ELR (cell line): Measurements from ENCODE around the gene PIWIL4.
"Not testable (repeated sequence)": the region's sequence is repeated elsewhere in the genome, so short reads cannot be mapped to it uniquely, and the experiment has no call there.

Experiments
- DNase-seq: peaks from one replicate; pipeline ENCODE4 v3.0.0-alpha.2; 2015; ENCODE audit warnings: low read depth

The PIWIL4 gene

DNA sequence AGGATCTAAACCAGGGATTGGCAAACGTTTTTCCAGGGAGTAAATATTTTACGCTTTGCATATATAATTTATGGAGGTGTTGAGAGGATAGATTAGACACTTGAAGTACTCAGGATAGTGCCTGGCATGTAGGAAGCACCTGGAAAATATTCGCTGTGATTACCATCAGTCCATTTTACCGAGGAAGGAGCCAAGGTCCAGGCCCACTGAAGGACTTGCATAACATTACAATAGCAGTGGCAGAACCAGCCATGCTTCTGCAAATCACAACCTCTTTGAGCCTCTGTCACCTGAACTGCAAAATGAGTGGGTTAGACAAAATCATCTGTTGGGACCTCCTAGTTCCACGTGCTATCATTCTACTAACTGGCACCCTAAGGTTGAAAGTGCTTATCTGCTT is 18.0 kb upstream of the PIWIL4 start:
- DNase-seq, result no peak

DNA sequence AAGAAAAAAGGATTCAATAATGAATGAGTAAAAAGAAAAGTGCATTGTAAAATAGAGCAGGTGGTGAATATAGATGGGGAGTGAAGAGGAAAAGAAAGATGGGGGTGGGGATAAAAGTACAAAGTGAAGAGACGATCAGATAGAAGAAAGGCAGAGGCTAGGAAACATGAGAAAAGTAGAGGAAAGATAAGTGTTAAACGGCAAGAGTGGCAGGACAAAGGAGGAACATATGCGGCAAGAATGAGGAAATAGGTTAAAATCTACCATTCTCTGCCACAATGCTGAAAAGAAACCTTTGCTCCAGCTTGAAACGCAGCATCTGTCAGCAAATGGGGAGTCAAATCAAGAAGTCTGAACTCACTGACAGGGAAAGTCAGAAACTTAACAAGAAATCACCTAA is 16.7 kb upstream of the PIWIL4 start:
- DNase-seq, result no peak

DNA sequence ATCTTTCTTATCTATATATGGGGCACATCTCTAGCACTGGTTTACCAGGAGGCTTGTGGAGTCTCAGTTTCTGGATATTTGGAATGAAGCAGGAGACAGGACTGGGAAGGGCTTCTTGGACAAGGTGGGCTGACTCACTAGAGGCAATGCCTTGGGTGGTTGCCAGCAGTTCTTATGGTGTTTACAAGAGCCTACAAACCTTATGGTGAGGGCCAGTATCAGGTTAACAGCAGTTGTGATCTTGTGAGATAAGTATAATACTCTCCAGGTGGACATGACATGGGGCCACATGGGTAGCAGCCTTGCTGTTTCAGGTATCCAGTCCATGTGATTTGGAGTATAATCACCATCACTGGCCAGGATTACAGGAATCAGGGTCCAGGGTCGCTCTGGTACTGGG is 13.2 kb upstream of the PIWIL4 start:
- peak; percentile 77 for DNase-seq

DNA sequence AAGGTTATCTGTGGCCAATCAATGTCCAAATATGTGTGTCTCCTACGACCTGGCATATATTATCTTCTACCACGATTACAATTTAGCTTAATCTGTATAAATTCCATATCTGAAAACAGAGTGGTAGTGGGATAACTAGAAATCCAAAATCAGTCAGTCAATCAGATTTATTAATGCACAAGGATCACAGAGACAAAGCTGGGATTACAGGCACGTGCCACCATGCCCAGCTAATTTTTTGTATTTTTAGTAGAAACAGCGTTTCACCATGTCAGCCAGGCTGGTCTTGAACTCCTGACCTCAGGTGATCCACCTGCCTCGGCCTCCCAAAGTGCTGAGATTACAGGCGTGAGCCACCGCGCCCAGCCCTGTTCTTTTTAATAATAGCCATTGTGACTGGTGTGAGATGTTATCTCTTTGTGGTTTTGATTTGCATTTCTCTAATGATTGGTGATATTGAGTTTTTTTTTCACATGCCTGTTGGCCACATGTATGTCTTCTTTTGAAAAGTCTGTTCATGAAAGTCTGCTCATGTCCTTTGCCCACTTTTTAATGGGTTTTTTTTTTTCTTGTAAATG is 11.3 kb upstream of the PIWIL4 start:
- not testable (repeated sequence) for DNase-seq

DNA sequence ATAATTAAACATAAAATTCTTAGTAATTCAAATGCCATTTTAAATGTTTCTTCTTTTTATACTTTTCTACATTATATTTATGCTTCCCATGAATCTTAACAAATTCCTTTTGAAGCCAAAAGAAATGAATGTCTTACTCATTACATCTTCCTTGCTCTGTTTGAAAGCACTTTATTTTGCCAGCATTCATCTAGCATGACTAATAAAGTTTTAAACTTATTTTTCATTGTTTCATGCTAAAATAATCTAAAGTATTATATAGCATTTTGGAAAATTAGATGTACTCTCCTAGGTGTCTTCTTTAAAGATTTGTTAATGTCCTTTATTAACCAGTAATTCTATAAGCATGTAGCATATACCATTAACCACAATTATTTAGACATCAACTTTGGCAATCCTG is 9.7 kb upstream of the PIWIL4 start:
- peak; percentile 40 for DNase-seq

DNA sequence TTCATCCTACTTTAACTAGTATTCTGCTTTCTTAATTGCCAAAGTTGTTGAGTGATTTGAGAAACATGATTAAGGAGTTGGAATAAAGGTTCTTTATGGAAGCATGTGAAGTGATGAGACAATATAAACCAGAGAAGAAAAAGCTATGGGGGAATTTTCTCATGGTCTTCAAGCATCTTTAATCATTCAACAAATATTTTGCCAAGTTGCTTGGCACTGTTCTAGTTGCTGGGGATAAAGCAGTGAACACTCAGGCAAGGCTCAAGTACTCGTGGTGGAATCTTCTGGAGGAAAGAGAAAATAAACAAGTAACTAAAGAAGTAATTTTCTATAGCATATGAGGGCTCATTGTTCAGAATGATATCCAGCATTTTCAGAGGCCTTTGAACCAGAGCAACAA is 9.2 kb upstream of the PIWIL4 start:
- no peak for DNase-seq

DNA sequence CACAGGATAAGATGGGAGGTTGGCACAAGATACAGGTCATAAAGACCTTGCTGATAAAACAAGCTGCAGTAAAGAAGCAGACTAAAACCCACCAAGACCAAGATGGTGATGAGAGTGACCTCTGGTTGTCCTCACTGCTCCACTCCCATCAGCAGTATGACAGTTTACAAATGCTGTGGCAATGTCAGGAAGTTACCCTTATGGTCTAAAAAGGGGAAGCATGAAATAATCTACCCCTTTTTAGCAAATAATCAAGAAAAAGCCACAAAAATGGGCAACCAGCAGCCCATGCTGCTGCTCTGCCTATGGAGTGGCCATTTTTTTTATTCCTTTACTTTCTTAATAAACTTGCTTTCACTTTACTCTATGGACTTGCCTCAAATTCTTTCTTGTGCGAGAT is 8.7 kb upstream of the PIWIL4 start:
- no peak for DNase-seq

DNA sequence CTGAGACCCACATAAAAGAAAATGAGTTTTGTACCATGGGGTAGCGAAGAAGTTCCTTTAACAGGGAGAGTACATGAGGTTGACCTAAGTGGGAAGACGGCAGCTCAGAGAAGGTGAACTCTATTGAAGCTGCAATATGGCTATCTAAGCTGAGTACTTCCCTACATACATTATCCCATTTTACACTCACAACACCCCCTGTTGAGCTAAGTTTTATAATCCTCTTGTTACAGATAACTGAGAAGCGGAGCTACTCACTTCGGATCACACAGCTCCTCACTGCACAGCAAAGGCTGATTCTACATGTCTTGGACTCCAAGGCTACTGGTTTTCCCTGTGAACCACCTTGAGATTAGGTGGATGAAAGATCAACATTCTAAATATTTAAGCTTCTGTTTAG is 8.2 kb upstream of the PIWIL4 start:
- DNase-seq, result no peak

DNA sequence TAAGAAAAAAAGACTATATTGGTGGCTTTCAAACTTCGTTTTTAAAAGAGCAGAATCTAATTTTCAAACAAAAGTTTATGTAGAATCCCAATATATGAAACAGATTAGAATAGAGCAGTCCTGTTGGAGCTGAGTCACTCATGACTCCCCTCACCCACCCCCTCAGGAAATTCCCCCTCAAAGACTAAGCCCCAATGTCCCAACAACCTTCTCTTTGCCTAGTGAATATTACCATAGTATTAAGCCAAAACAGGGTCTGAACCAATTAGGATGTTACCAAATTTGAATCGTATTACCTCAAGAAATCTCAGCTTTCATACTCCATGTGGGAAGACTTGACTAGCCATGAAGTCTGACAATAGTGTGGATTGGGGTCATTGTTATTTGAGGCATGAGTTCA is 7.8 kb upstream of the PIWIL4 start:
- DNase-seq, result no peak

DNA sequence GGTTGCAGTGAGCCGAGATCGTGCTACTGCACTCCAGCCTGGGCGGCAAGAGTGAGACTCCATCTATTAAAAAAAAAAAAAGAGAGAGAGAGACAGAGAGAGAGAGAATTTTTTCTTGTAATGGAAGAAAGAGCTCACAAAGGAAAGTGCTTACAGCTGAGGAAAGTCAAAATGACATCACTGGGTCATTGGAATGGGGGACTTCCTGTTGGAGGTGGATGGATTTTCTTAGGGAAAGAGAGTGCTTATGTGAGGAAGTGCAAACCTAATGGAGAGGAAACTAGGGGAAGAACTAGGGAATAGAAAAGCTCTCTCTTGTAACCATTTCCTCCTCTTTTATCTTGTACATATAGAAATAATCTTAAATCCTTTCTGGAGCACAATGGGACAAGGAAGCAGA is 6.3 kb upstream of the PIWIL4 start:
- DNase-seq, result no peak

DNA sequence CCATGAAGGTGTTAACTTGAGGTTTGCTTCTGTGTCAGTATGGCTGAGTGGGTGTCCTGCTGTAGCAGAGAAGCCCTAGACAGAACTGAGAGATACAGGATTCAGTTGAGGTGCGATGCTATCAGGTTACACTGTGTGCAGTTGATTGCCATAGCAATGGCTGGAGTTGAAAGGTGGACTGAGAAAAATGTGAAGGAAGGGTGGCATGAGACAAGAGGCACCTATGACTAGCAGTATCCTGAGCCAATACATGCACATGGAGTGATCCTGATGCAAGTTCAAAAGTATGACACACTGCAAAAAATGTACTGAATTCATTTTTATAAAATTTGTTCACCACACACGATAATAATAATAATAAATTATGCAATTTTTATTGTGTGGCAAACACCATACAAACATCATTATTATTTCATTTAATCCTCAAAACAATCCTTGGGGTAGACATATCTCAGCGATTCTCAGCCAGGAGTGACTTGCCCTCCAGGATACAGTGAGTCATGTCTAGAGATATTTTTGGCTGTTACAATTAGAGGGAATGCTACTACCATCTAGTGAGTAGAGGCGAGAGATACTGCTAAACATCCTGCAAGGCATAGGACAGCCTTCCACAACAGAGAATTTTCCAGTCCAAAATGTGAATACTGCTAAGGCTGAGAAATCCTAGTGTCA is 3.9 kb upstream of the PIWIL4 start:
- peak; percentile 73 for DNase-seq

DNA sequence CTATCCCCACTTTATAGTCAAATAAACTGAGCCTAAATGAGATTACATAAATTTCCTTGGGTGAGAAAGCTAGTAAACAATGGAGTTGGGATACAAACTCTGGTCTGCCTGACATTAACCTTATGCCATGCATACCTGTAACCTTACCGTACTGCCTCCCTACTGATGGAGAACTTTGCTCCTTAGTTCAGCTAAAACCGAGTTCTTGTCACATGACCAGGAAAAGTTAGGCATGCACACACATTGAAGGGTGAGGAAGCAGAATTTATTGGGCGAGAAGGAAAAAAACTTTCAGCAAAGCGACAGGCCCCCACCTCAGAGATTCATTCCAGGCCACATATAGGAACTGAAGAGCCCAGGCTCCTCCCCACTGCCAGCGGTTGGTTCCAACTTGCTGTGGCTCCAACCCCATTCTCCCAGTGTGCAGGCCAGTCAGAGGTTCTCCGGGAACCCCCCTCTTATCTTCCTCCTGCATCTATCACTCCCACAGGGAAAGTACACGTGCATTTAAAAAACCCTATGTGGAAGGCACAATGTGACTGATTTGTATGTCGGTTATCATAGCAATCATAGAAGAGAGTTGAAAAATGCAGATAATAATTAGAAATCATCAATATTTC is 3.2 kb upstream of the PIWIL4 start:
- no peak for DNase-seq

DNA sequence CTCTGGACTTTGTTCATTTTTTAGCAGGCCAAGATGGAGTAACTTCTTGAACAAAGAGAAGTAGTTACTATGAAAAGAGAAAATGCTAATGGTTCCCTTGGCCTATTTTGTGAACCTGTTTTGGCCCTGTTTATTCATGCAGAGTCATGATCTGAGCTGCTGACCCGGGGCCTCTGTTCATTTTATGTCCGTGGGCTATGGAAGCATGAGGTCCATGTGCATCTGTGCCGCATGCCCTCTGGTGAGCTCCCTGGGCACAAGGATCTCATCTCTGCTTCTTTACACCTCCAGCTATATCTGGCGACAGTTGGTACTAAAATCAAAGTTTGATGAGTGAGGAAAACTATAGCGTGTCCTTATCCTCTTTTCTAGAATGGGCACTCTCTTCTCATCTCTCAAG is 1.0 kb downstream of the PIWIL4 start:
- no peak for DNase-seq

DNA sequence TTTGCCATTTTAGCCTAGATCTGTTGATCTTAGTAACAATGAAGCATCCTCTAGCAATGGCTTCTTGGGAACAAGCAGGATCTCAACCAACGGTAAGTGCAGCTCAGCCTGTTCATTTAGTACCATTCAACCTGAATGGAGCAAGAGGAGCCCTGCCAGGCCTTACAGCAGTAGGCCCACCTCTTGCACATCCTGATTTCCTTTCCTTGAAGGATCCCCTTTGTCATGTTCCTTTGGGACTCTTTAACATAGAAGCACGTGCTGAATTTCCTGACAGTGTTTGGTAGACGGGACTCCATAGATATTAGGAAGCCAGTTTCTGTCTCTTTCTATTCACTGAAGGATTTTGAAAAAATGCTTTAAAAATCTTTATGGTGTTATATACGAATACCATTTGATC is 1.5 kb downstream of the PIWIL4 start:
- no peak for DNase-seq

DNA sequence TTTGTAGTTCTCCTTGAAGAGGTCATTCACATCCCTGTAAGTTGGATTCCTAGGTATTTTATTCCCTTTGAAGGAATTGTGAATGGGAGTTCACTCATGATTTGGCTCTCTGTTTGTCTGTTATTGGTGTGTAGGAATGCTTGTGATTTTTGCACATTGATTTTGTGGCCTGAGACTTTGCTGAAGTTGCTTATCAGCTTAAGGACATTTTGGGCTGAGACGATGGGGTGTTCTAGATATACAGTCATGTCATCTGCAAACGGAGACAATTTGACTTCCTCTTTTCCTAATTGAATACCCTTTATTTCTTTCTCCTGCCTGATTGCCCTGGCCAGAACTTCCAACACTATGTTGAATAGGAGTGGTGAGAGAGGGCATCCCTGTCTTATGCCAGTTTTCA is 5.8 kb downstream of the PIWIL4 start:
- not testable (repeated sequence) for DNase-seq

DNA sequence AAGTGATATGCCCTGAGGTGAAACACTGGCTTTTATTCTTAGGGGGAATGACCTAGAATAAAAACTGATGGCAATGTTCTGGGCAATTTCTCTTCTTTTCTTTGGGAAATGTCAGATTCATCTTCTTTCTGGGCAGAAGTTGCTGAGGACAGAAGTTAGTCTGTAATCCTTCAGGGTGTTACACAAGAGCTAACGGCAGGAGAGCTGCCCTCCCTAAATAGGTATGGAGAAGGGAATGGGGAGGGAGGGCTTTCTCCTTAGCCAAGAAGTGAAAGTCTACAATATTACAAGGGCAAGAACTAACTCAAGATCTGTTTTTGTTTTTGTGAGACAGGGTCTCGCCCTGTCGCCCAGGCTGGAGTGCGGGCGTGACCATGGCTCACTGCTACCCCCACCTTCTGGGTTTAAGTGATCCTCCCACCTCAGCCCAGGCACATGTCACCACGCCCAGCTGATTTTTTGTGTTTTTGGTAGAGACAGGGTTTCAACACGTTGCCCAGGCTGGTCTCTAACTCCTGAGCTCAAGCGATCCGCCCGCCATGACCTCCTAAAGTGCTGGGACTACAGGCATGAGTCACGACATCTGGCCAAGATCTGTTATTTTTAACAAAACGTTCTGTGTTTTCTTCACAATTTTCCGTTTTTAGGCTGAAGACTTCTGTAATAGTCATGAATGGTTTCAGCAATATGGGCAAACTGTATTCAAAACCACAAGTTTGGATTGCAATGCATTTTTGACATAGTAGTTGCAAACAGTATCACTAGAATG is 7.2 kb downstream of the PIWIL4 start:
- DNase-seq, result peak; percentile 42

DNA sequence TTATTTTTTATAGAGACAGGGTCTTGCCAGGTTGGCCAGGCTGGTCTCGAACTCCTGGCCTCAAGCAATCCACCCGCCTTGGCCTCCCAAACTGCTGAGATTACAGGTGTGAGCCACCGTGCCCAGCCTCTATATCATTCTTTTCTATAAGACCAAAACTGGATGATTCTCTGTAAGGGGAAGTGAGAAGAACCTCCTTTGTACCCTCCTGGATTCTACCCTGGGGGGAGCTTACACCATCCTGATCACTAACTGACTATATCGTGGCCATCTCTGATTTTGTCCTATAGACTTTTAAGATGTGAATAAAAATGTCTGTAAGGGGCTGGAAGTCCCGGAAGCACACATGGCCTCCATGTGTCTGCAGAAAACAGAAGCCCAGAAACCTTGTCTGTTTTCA is 9.1 kb downstream of the PIWIL4 start:
- DNase-seq, result no peak

DNA sequence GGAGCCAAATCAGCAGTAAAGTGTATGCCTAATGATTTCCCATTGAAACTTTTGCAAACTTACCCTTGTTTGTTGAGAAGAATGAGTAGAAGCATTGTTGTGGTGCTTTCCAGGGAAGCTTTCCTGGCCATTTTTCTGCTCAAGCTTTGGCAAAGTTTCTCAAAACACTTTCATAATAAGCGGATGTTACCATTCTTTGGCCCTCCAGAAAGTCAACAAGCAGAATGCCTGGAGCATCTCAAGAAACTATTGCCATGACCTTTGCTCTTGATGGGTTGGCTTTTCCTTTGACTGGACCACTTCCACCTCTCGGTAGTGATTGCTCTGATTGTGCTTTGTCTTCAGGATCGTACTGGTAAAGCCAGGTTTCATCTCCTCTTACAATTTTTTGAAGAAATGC is 10.7 kb downstream of the PIWIL4 start:
- no peak for DNase-seq

DNA sequence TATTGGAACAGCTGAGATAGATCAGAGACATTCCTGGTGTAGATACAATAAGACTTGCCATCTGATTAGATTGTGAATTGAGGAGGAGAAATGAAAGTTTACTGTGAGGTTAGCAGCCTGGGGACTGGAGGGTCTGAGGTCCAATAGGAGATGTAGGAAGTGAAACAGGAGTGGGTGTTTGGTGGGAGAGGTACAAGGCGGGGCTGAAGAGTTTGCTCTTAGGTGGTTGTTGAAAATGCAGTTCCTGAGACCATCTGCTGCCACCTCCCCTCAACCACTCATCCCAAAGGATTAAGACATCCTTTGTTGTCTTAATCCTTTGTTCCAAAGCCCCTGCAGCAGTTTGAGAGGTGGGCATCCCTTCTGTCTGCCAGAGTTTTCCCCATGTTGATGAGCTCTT is 14.8 kb downstream of the PIWIL4 start:
- no peak for DNase-seq

DNA sequence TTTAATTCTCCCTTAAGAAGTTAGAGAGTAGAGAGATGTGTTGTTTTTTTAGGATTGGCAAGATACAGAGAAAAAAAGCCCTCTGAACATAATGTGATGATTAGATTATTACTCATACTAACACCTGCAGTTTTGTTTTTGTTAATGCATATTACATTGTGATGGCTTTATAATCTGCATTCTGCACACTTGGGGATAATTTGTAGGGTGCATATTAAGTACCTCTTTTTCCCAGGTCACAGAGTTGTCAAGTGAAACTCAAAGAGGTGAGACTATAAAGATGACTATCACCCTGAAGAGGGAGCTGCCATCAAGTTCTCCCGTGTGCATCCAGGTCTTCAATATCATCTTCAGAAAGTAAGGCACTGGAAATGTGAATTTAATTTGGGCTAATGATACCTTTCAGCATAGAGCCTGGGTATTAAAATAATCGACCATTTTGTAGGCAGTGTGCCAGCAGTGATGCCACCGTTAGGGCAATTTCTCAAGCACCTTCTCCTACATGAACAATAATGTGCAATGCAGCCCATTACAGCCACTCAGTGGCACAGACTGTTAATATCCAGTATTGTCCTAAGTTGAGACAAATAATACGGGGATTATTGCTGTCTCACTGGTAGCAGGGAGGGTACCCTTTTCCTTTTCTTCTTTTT is 16.2 kb downstream of the PIWIL4 start:
- DNase-seq, result no peak

DNA sequence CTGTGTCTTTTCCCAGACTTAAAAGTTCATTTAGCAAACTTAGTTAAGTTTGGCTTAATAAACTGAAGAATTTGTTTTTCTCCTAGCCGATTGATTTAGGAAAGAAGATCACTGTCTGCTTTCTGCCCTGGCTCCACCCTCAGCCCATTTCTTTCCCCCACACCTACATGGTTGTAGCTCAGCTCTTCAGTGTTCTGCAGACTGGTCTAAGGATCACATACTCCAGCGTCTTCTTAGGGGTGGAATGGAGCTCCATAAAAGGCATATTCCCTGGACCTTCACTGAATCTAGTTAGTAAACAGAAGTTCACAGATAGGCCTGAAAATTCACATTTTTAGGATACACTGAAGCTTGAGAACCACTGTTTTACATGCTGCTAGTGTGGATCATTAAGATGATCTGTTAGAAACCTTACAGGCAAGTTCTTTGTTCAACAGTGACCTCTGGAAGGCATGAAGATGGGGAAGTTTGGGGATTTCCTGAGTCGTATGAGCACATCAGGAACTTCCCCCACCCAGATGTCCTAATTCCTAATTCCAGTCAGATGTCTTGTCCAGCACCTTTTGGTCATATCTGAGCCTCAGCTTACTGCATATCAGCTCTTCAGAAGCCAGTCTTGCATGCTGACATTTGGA is 16.8 kb downstream of the PIWIL4 start:
- DNase-seq, result no peak

DNA sequence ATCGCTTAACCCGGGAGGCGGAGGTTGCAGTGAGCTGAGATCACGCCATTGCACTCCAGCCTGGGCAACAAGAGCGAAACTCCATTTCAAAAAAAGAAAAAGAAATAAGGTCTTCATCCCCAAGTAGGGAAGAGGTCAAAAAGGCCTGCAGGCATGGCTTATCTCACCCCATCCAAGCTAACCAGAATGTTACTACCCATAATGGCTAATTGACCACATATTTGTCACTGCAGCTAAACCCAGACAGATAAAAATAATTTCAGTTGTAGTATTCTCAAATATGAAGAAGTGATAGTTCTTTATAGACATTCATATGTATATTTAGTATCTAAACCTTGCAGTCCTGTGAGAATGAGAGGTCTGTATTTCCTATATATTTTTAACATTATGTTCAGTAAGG is 17.8 kb downstream of the PIWIL4 start:
- DNase-seq, result no peak
